Skin epidermis (tissue), 12 donors: Measurements from ENCODE around the gene LCMT1.
A peak's percentile ranks its signal among the peaks of the same experiment; 100 is the strongest.
"Not testable (repeated sequence)": the region's sequence is repeated elsewhere in the genome, so short reads cannot be mapped to it uniquely, and the experiment has no call there.

ENCODE experiments used
- H3K27ac ChIP-seq, 21 experiments: fragments of 200-600 bp; sonication (generic) in 11 of 21; one replicate each; pipeline ENCODE4 v1.5.0; 2020; ENCODE audit warnings: mild to moderate bottlenecking in 3 of 21, inconsistent platforms in 2 of 21, moderate library complexity in 2 of 21
- H3K4me3 ChIP-seq, 7 experiments: fragments of 200-600 bp; sonication (generic) in 2 of 7; one replicate each; pipeline ENCODE4 v1.5.0; 2020; ENCODE audit warnings: inconsistent platforms in 2 of 7, mild to moderate bottlenecking in 2 of 7, moderate library complexity in 1 of 7

The LCMT1 gene

GRCh38 chr16:25093208-25094061 lies 18.1 kb upstream of the LCMT1 start:
- H3K4me3 ChIP-seq: no peak overlapping the region
- peak overlapping the region in 6 of 21 experiments; percentile 9 to 52 (median 27) for H3K27ac ChIP-seq

GRCh38 chr16:25094596-25094995 lies 16.9 kb upstream of the LCMT1 start:
- peak overlapping the region in 1 of 21 experiments; percentile 39 for H3K27ac ChIP-seq
- no peak overlapping the region for H3K4me3 ChIP-seq

GRCh38 chr16:25095636-25096035 lies 15.9 kb upstream of the LCMT1 start:
- Histone ChIP-seq H3K27ac (no peak overlapping the region), H3K4me3 (no peak overlapping the region)

- H3K27ac ChIP-seq: no peak overlapping the region
- no peak overlapping the region for H3K4me3 ChIP-seq
Measured at GRCh38 chr16:25097276-25097975, 14.1 kb upstream of the LCMT1 start.

- Histone ChIP-seq H3K27ac (no peak overlapping the region), H3K4me3 (no peak overlapping the region)
Measured at GRCh38 chr16:25100511-25100910, 11.0 kb upstream of the LCMT1 start.

GRCh38 chr16:25106567-25107465 lies 4.7 kb upstream of the LCMT1 start:
- Histone ChIP-seq H3K27ac (peak overlapping the region; percentile 45 to 94 (median 87)), H3K4me3 (peak overlapping the region; percentile 61 to 87 (median 76))

- peak overlapping the region; percentile 61 to 87 (median 76) for H3K4me3 ChIP-seq
- peak overlapping the region in 20 of 21 experiments; percentile 45 to 94 (median 87) for H3K27ac ChIP-seq
Measured at GRCh38 chr16:25107466-25107792, 4.1 kb upstream of the LCMT1 start.

GRCh38 chr16:25108054-25108453 lies 3.5 kb upstream of the LCMT1 start:
- H3K4me3 ChIP-seq: no peak overlapping the region
- H3K27ac ChIP-seq: peak overlapping the region in 1 of 21 experiments; percentile 90

GRCh38 chr16:25109643-25110042 lies 1.9 kb upstream of the LCMT1 start:
- Histone ChIP-seq H3K4me3 (no peak overlapping the region), H3K27ac (peak overlapping the region in 3 of 21 experiments; percentile 21 to 83 (median 80))

- H3K4me3 ChIP-seq: peak overlapping the region; percentile 59 to 94 (median 85)
- peak overlapping the region in 16 of 21 experiments; percentile 8 to 84 (median 80) for H3K27ac ChIP-seq
Measured at GRCh38 chr16:25110387-25110947, 1.1 kb upstream of the LCMT1 start.

- H3K4me3 ChIP-seq: no peak overlapping the region
- H3K27ac ChIP-seq: no peak overlapping the region
Measured at GRCh38 chr16:25114121-25114520, 2.6 kb downstream of the LCMT1 start.

- no peak overlapping the region for H3K27ac ChIP-seq
- no peak overlapping the region for H3K4me3 ChIP-seq
Measured at GRCh38 chr16:25118851-25119578, 7.5 kb downstream of the LCMT1 start.

- Histone ChIP-seq H3K4me3 (no peak overlapping the region), H3K27ac (no peak overlapping the region)
Measured at GRCh38 chr16:25121824-25122600, 10.5 kb downstream of the LCMT1 start.

- Histone ChIP-seq H3K27ac (peak overlapping the region in 2 of 21 experiments; percentile 21 to 41), H3K4me3 (no peak overlapping the region)
Measured at GRCh38 chr16:25124503-25124902, 13.0 kb downstream of the LCMT1 start.

GRCh38 chr16:25126086-25126666 lies 14.6 kb downstream of the LCMT1 start:
- not testable (repeated sequence) for H3K4me3 ChIP-seq
- H3K27ac ChIP-seq: peak overlapping the region in 1 of 21 experiments; percentile 11

- H3K27ac ChIP-seq: no peak overlapping the region
Measured at GRCh38 chr16:25126820-25127232, 15.3 kb downstream of the LCMT1 start.

GRCh38 chr16:25132751-25133150 lies 21.2 kb downstream of the LCMT1 start:
- not testable (repeated sequence) for H3K27ac ChIP-seq

More at GRCh38 chr16:25126820-25127232, 15.3 kb downstream of the LCMT1 start:
- H3K4me3 ChIP-seq: no peak overlapping the region

More at GRCh38 chr16:25132751-25133150, 21.2 kb downstream of the LCMT1 start:
- H3K4me3 ChIP-seq: not testable (repeated sequence)
